Adrenal gland (tissue), 12 donors: ENCODE results near the gene CACNA1F. TPM values are rescaled to one million over a fixed set of nuclear protein-coding genes. Genes with fewer than 3 reads are reported as not detected.

ENCODE experiments used
- DNase-seq, 7 donors: peaks; one replicate each; pipeline ENCODE4 v3.0.0-alpha.2; 2019 to 2020
- H3K27ac ChIP-seq, 5 donors: fragments of 200-600 bp; sonication (generic) in 4 of 5; 1 replicate in 3 of 5; 2 replicates in 2 of 5; pipeline versions ENCODE4 v1.5.1 to v1.8.0; 2016 to 2020; ENCODE audit warnings: mild to moderate bottlenecking in 1 of 5
- H3K27me3 ChIP-seq: fragments of 200-600 bp; 2 replicates; pipeline ENCODE4 v1.8.0; 2021
- H3K36me3 ChIP-seq, 2 donors: fragments of 200-600 bp; replicated peaks in 1 of 2; 1 replicate in 1 of 2; 2 replicates in 1 of 2; pipeline versions ENCODE4 v1.5.1 to v1.8.0; 2018 to 2022
- H3K4me1 ChIP-seq, 2 donors: fragments of 200-600 bp; replicated peaks in 1 of 2; 1 replicate in 1 of 2; 2 replicates in 1 of 2; pipeline versions ENCODE4 v1.5.1 to v1.8.0; 2018 to 2021
- H3K4me3 ChIP-seq, 4 donors: fragments of 200-600 bp; sonication (generic) in 3 of 4; one replicate each; pipeline ENCODE4 v1.5.1; 2016 to 2018
- H3K9me3 ChIP-seq, 3 donors: fragments of 200-600 bp; sonication (generic) in 1 of 3; replicated peaks in 1 of 3; 1 replicate in 2 of 3; 2 replicates in 1 of 3; pipeline versions ENCODE4 v1.5.1 to v1.8.0; 2016 to 2021
- CTCF ChIP-seq, 6 experiments: fragments of 450-650 bp in 4 of 6; fragments of 200-600 bp in 2 of 6; sonication (generic) in 1 of 6; IDR thresholded peaks; 1 replicate in 5 of 6; 2 replicates in 1 of 6; pipeline versions ENCODE4 v1.5.1 to v1.8.0; 2016 to 2021; ENCODE audit warnings: antibody characterized with exemption in 6 of 6, mild to moderate bottlenecking in 2 of 6, moderate library complexity in 1 of 6
- POLR2A ChIP-seq, 2 donors: fragments of 450-650 bp; IDR thresholded peaks; one replicate each; pipeline ENCODE4 v1.6.1; 2017; ENCODE audit warnings: antibody characterized with exemption in 2 of 2, mild to moderate bottlenecking in 2 of 2, moderate library complexity in 1 of 2
- WGBS, 4 donors: extraction: QIAGEN DNeasy Blood & Tissue Kit in 2 of 4; methylation state at CpG; one replicate each; pipeline versions ENCODE4 v1.1.5 to v1.1.7; 2013 to 2017; 5-methylcytosine and 5-hydroxymethylcytosine counted together
- intact Hi-C, 2 donors: fragments of 100-400 bp; cut with DNase I; formaldehyde crosslinking; loops; one replicate each; pipeline versions ENCODE4 v1.14.1 to v1.15.0; 2022 to 2023
- polyA plus RNA-seq, 3 donors: library from polyadenylated mRNA; stranded (reverse); fragments of 200-250 nt in 2 of 3; fragments of 350-450 nt in 1 of 3; fragmentation: Illumina TruSeq in 1 of 3; extraction: RNeasy Lipid Tissue Mini Kit (QIAGEN cat#74804) in 1 of 3; gene quantifications; one replicate each; pipeline ENCODE4 v1.2.3, GENCODE V29; 2013 to 2014
- total RNA-seq, 9 donors: library from RNA; depleted of rRNA in 4 of 9; stranded (reverse); fragments of >200 nt in 4 of 9; fragments of 120-200 nt in 1 of 9; fragmentation: NEBNext Ultra II Directional in 1 of 9; extraction: Animal tissue kit (Norgen Biotek cat#: 25700) in 1 of 9; gene quantifications; one replicate each; pipeline versions ENCODE4 v1.1.0 to v1.2.4, GENCODE V29; 2013 to 2023
- donor health status: healthy with polysubstance abuse.
- donor health status: Bipolar disorder and iron deficiency.
- donor health status: DM: yes; HTN: yes; CAD: no.
- donor health status: DM: no; HTN: no; CAD: no.
- donor health status: DM: no; HTN: no; CAD: no.
- donor health status: DM: yes; HTN: yes; CAD: no.

The CACNA1F gene
- total and polyA plus RNA-seq, 12 donors: 0.13 to 0.24 (median 0.17) TPM; not detected in 7

DNA sequence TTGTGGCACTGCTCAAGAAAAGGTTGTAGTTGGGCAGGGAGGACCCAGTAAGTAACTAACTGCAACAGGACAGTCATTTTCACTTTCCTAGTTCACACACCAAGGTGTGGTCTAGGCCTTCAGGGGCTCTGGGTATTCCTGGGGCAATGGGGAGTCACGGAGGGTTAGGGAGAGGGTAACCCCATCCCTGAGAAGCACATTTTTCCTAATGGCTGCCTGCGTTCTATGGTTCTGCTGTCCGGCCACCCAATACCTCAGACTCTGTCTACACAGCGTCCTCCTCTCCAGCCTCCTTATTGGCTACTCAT, 35.5 kb upstream of the CACNA1F start:
- TF ChIP-seq POLR2A (IDR thresholded peaks at IDR 0.05) (no peak), CTCF (IDR thresholded peaks at IDR 0.05) (no peak)
- intact Hi-C loops: no loop called here
- Histone ChIP-seq H3K27me3 (no peaks in the 10 kb centered on the region), H3K36me3 (no peaks in the 10 kb centered on the region), H3K27ac (peak overlapping the region in 4 of 5 donors; percentile 56 to 99 (median 93)), H3K4me3 (peak overlapping the region in 2 of 4 donors; percentile 23 to 80), H3K4me1 (peaks cover 0 to 17% of the 10 kb centered on the region in 2 donors), H3K9me3 (no peaks in the 10 kb centered on the region)
- 1 to 53% (median 26%) methylated on average over 4 of the region's 4 CpGs for WGBS, 4 donors
- no peak for DNase-seq

- TF ChIP-seq CTCF (IDR thresholded peaks at IDR 0.05) (no peak), POLR2A (IDR thresholded peaks at IDR 0.05) (no peak)
- no peak overlapping the region for H3K4me3 ChIP-seq
- H3K27me3 ChIP-seq: no peaks in the 10 kb centered on the region
- H3K27ac ChIP-seq: no peak overlapping the region
- H3K36me3 ChIP-seq: no peaks in the 10 kb centered on the region
- intact Hi-C loops: no loop called here
- WGBS, 4 donors: 75 to 87% (median 79%) methylated on average over 8 to 10 of the region's 10 CpGs
- no peaks in the 10 kb centered on the region for H3K9me3 ChIP-seq
- peak in 1 of 7 donors; percentile 4 for DNase-seq
- peaks cover 0 to 15% of the 10 kb centered on the region in 2 donors for H3K4me1 ChIP-seq
Observed at GRCh38 chrX:49266523-49267445, 33.6 kb upstream of the CACNA1F start.

GRCh38 chrX:49264460-49264859, 31.3 kb upstream of the CACNA1F start, which contains the start of gene FOXP3:
Gene FOXP3 (minus strand): TSS chrX:49264710. CDS start chrX:49258505, 6,205 bp downstream.
- H3K27me3 ChIP-seq: no peaks in the 10 kb centered on the region
- intact Hi-C loops: no loop called here
- H3K27ac ChIP-seq: no peak within 1 kb of the TSS
- no peaks in the 10 kb centered on the region for H3K4me1 ChIP-seq
- H3K4me3 ChIP-seq: no peak within 1 kb of the TSS
- H3K9me3 ChIP-seq: no peaks in the 10 kb centered on the region
- no peak for TF ChIP-seq CTCF (IDR thresholded peaks at IDR 0.05)
- no peak for TF ChIP-seq POLR2A (IDR thresholded peaks at IDR 0.05)
- H3K36me3 ChIP-seq: no peaks in the 10 kb centered on the region
- WGBS, 4 donors: 85 to 89% (median 87%) methylated on average over 11 of the region's 11 CpGs
- no peak for DNase-seq

DNA sequence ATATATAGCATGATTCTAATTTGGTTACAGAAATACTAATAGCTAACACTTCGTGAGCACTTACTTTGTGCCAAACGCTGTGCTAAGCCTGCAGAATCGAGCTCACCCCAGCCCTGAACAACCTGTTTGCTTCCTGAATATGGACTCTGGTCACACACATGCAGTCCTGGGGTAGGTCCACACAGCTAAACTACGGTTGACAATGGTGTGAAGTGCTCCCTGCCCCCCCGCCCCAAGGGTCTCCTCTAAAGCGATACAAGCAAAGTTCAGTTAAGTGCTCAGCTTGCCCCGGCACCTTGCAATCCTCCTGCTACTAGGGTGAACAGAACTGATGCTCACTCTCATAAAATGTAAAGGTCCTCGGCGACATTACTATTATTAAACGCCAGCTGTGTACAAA, 30.5 kb upstream of the CACNA1F start:
- DNase-seq: no peak
- intact Hi-C loops: no loop called here

More for the DNA sequence above, 30.5 kb upstream of the CACNA1F start:
- no peaks in the 10 kb centered on the region for H3K4me1 ChIP-seq
- no peaks in the 10 kb centered on the region for H3K27me3 ChIP-seq
- no peak overlapping the region for H3K27ac ChIP-seq
- 82 to 85% (median 84%) methylated on average over 7 to 10 of the region's 10 CpGs for WGBS, 4 donors
- H3K36me3 ChIP-seq: no peaks in the 10 kb centered on the region
- H3K9me3 ChIP-seq: no peaks in the 10 kb centered on the region
- TF ChIP-seq POLR2A (IDR thresholded peaks at IDR 0.05) (no peak), CTCF (IDR thresholded peaks at IDR 0.05) (no peak)
- H3K4me3 ChIP-seq: no peak overlapping the region
